SK-N-SH (cell line): ENCODE results near the gene TIMM10. TPM values are rescaled to one million over a fixed set of nuclear protein-coding genes. Genes with fewer than 3 reads are reported as not detected.

Experiments
- CTCF ChIA-PET: fragments of 300-600, 350-600 bp; formaldehyde crosslinking; extraction: SDS; loops from one replicate; lab custom pipeline; 2021; lab: Yijun Ruan, JAX
- POLR2A ChIA-PET: fragments of 350-600 bp; sonication (Branson Sonifier 250); formaldehyde crosslinking; extraction: SDS; loops from one replicate; lab custom pipeline; 2020; ENCODE audit warnings: antibody characterized with exemption, inconsistent platforms; lab: Yijun Ruan, JAX
- DNase-seq: peaks from one replicate; pipeline ENCODE4 v3.0.0; 2012
- H2AFZ ChIP-seq: fragments of 200-600 bp; sonication (generic); 2 replicates; pipeline ENCODE4 v1.8.1; 2016; ENCODE audit warnings: antibody characterized with exemption, mild to moderate bottlenecking, low read depth
- H3F3A ChIP-seq: fragments of 200-600 bp; sonication (generic); replicated peaks from 2 replicates; pipeline ENCODE3; 2016; ENCODE audit warnings: antibody characterized with exemption, mild to moderate bottlenecking; ENCODE audit not compliant: insufficient read depth
- H3K27ac ChIP-seq, 2 experiments: fragments of 200-500 bp in 1 of 2; fragments of 200-600 bp in 1 of 2; sonication (Bioruptor generic) in 1 of 2; sonication (generic), shearing (Covaris generic) in 1 of 2; 2 replicates each; pipeline versions ENCODE4 v1.5.1 to v1.6.1; 2014 to 2016; ENCODE audit warnings: low read depth in 2 of 2, inconsistent platforms in 1 of 2, low read length in 1 of 2, mild to moderate bottlenecking in 1 of 2, mixed read lengths in 1 of 2
- H3K27me3 ChIP-seq: fragments of 200-600 bp; sonication (generic), shearing (Covaris generic); 2 replicates; pipeline ENCODE4 v1.6.1; 2016; ENCODE audit warnings: mixed run types; ENCODE audit not compliant: insufficient read depth
- H3K36me3 ChIP-seq, 2 experiments: fragments of 200-500 bp in 1 of 2; fragments of 200-600 bp in 1 of 2; sonication (Bioruptor generic) in 1 of 2; sonication (generic) in 1 of 2; replicated peaks in 1 of 2; 2 replicates each; pipeline versions ENCODE3 to v1.5.1; 2014 to 2016; ENCODE audit warnings: low read length in 1 of 2, mild to moderate bottlenecking in 1 of 2; ENCODE audit not compliant: insufficient read depth in 2 of 2, control insufficient read depth in 1 of 2
- H3K4me1 ChIP-seq, 2 experiments: fragments of 200-500 bp in 1 of 2; fragments of 200-600 bp in 1 of 2; sonication (Bioruptor generic) in 1 of 2; sonication (generic), shearing (Covaris generic) in 1 of 2; 2 replicates each; pipeline versions ENCODE4 v1.5.1 to v1.6.1; 2014 to 2016; ENCODE audit warnings: low read depth in 1 of 2, low read length in 1 of 2, mixed run types in 1 of 2; ENCODE audit not compliant: insufficient read depth in 2 of 2, control insufficient read depth in 1 of 2
- H3K4me2 ChIP-seq: fragments of 200-600 bp; sonication (generic), shearing (Covaris generic); 2 replicates; pipeline ENCODE4 v1.6.1; 2017; ENCODE audit warnings: mixed run types
- H3K4me3 ChIP-seq, 2 experiments: fragments of 200-500 bp in 1 of 2; fragments of 200-600 bp in 1 of 2; sonication (Bioruptor generic) in 1 of 2; sonication (generic), shearing (Covaris generic) in 1 of 2; 2 replicates each; pipeline versions ENCODE4 v1.5.1 to v1.8.1; 2014 to 2016; ENCODE audit warnings: low read depth in 2 of 2, inconsistent platforms in 1 of 2, low read length in 1 of 2, mild to moderate bottlenecking in 1 of 2, mixed read lengths in 1 of 2, moderate library complexity in 1 of 2
- H3K79me2 ChIP-seq: fragments of 200-600 bp; sonication (generic); 2 replicates; pipeline ENCODE4 v1.8.1; 2017; ENCODE audit warnings: mild to moderate bottlenecking; ENCODE audit not compliant: insufficient read depth
- H3K9ac ChIP-seq: fragments of 200-600 bp; sonication (generic); 2 replicates; pipeline ENCODE4 v1.6.1; 2017; ENCODE audit warnings: mixed run types
- H3K9me2 ChIP-seq: fragments of 200-600 bp; sonication (generic); 2 replicates; pipeline ENCODE4 v1.6.1; 2017; ENCODE audit warnings: mixed run types
- H3K9me3 ChIP-seq: fragments of 200-600 bp; sonication (generic); 2 replicates; pipeline ENCODE4 v1.6.1; 2017; ENCODE audit warnings: mixed run types, mild to moderate bottlenecking, moderate library complexity
- H4K20me1 ChIP-seq: fragments of 200-600 bp; sonication (generic); 2 replicates; pipeline ENCODE4 v1.6.1; 2017; ENCODE audit warnings: mild to moderate bottlenecking, mixed run types; ENCODE audit not compliant: insufficient read depth
- FOXJ3 ChIP-seq: sonication (generic); formaldehyde crosslinking; IDR thresholded peaks from 2 replicates; pipeline ENCODE4 v1.5.1; 2020; ENCODE audit warnings: mild to moderate bottlenecking, missing genetic modification reagents
- GATA2 ChIP-seq: sonication (generic); formaldehyde crosslinking; IDR thresholded peaks from 2 replicates; pipeline ENCODE4 v1.5.0; 2020; ENCODE audit warnings: mild to moderate bottlenecking, missing genetic modification reagents
- JUND ChIP-seq: IDR thresholded peaks from 2 replicates; pipeline ENCODE4 v1.4.0; 2012
- MEF2A ChIP-seq: IDR thresholded peaks from 2 replicates; pipeline ENCODE4 v1.4.0; 2012; ENCODE audit warnings: low read depth, borderline replicate concordance
- MXI1 ChIP-seq: IDR thresholded peaks from 2 replicates; pipeline ENCODE4 v1.6.1; 2012; ENCODE audit warnings: mild to moderate bottlenecking, low read depth, low read length, improper control_type of control experiment
- NFIC ChIP-seq: IDR thresholded peaks from 2 replicates; pipeline ENCODE4 v1.4.0; 2012; ENCODE audit warnings: borderline replicate concordance
- SMC3 ChIP-seq: IDR thresholded peaks from 2 replicates; pipeline ENCODE4 v1.6.1; 2012; ENCODE audit warnings: low read depth, low read length, improper control_type of control experiment
- TAF1 ChIP-seq: IDR thresholded peaks from 2 replicates; pipeline ENCODE4 v1.6.1; 2012; ENCODE audit warnings: low read depth, mild to moderate bottlenecking, low read length, moderate library complexity, borderline replicate concordance
- TEAD4 ChIP-seq: IDR thresholded peaks from 2 replicates; pipeline ENCODE4 v1.4.0; 2012; ENCODE audit warnings: mild to moderate bottlenecking, borderline replicate concordance; ENCODE audit not compliant: insufficient read depth
- WGBS: methylation state at CpG from one replicate; pipeline ENCODE4 v1.1.6; 2017; ENCODE audit warnings: low lambda C conversion rate; 5-methylcytosine and 5-hydroxymethylcytosine counted together
- polyA plus RNA-seq, 3 experiments: library from polyadenylated mRNA; depleted of rRNA; stranded (reverse); fragments of >200 nt; gene quantifications; 2 replicates each; pipeline ENCODE4 v1.2.3, GENCODE V29; 2012
- TF ChIP-seq, protein P1 (sequence below): fragments of 150-350 bp; IDR thresholded peaks from 2 replicates; pipeline ENCODE4 v1.6.1; 2017; ENCODE audit warnings: antibody characterized with exemption, low read length, low read depth, borderline replicate concordance
- TF ChIP-seq, protein P2 (sequence below): IDR thresholded peaks from 2 replicates; pipeline ENCODE4; 2012
- TF ChIP-seq, protein P3 (sequence below): IDR thresholded peaks from 2 replicates; pipeline ENCODE4 v1.4.0; 2012; ENCODE audit warnings: low read depth
- TF ChIP-seq, protein P4 (sequence below): fragments of 150-350 bp; IDR thresholded peaks from 2 replicates; pipeline ENCODE4 v1.6.1; 2016; ENCODE audit warnings: mild to moderate bottlenecking, low read depth, low read length
- TF ChIP-seq, protein P5 (sequence below): IDR thresholded peaks from 2 replicates; pipeline ENCODE4 v1.4.0; 2012; ENCODE audit warnings: low read depth, borderline replicate concordance

TIMM10 gene
- polyA plus RNA-seq, 1 of the 3 experiments (the other 2 are of a cell fraction), result 179 TPM

DNA sequence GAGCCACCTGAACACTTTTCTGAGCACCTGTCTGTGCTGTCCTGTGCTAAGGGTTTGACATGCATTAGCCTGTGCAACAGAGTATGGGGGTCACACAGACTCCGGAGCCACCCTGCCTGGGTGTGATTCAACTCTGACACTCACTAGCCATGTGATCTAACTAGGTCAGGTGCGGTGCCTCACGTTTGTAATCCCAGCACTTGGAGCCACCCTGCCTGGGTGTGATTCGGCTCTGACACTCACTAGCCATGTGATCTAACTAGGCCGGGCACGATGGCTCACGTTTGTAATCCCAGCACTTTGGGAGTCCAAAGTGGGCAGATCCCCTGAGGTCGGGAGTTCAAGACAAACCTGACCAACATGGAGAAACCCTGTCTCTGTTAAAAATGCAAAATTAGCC is 25.5 kb upstream of the TIMM10 start:
- ChIA-PET CTCF (interaction anchor here (1.6 to 1.8 kb wide), 3 partner anchors 12 to 63 kb away, joined by 4 to 6 read pairs (median 5); partner anchors contain the start of gene UBE2L6), POLR2A (no interaction called here)
- TF ChIP-seq MEF2A (no peak), TEAD4 (no peak), SMC3 (no peak), MXI1 (no peak), FOXJ3 (no peak), JUND (no peak), NFIC (no peak), TAF1 (no peak), GATA2 (CRISPR knock-in tag) (no peak)
- TF ChIP-seq, protein P1, sequence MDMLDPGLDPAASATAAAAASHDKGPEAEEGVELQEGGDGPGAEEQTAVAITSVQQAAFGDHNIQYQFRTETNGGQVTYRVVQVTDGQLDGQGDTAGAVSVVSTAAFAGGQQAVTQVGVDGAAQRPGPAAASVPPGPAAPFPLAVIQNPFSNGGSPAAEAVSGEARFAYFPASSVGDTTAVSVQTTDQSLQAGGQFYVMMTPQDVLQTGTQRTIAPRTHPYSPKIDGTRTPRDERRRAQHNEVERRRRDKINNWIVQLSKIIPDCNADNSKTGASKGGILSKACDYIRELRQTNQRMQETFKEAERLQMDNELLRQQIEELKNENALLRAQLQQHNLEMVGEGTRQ, result no peak
- TF ChIP-seq, protein P2, sequence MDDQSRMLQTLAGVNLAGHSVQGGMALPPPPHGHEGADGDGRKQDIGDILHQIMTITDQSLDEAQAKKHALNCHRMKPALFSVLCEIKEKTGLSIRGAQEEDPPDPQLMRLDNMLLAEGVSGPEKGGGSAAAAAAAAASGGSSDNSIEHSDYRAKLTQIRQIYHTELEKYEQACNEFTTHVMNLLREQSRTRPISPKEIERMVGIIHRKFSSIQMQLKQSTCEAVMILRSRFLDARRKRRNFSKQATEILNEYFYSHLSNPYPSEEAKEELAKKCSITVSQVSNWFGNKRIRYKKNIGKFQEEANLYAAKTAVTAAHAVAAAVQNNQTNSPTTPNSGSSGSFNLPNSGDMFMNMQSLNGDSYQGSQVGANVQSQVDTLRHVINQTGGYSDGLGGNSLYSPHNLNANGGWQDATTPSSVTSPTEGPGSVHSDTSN, result no peak
- TF ChIP-seq, protein P3, sequence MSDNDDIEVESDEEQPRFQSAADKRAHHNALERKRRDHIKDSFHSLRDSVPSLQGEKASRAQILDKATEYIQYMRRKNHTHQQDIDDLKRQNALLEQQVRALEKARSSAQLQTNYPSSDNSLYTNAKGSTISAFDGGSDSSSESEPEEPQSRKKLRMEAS, result no peak
- TF ChIP-seq, protein P4, sequence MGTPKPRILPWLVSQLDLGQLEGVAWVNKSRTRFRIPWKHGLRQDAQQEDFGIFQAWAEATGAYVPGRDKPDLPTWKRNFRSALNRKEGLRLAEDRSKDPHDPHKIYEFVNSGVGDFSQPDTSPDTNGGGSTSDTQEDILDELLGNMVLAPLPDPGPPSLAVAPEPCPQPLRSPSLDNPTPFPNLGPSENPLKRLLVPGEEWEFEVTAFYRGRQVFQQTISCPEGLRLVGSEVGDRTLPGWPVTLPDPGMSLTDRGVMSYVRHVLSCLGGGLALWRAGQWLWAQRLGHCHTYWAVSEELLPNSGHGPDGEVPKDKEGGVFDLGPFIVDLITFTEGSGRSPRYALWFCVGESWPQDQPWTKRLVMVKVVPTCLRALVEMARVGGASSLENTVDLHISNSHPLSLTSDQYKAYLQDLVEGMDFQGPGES, result no peak
- TF ChIP-seq, protein P5, sequence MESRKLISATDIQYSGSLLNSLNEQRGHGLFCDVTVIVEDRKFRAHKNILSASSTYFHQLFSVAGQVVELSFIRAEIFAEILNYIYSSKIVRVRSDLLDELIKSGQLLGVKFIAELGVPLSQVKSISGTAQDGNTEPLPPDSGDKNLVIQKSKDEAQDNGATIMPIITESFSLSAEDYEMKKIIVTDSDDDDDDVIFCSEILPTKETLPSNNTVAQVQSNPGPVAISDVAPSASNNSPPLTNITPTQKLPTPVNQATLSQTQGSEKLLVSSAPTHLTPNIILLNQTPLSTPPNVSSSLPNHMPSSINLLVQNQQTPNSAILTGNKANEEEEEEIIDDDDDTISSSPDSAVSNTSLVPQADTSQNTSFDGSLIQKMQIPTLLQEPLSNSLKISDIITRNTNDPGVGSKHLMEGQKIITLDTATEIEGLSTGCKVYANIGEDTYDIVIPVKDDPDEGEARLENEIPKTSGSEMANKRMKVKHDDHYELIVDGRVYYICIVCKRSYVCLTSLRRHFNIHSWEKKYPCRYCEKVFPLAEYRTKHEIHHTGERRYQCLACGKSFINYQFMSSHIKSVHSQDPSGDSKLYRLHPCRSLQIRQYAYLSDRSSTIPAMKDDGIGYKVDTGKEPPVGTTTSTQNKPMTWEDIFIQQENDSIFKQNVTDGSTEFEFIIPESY, result no peak
- H3K4me2 ChIP-seq, result no peak overlapping the region
- no peaks in the 10 kb centered on the region for H3K27me3 ChIP-seq
- no peak overlapping the region for H3K27ac ChIP-seq
- H3K9me2 ChIP-seq, result no peaks in the 10 kb centered on the region
- H3K4me3 ChIP-seq, result no peak overlapping the region
- no peak for DNase-seq
- WGBS, result 78% methylated on average over 6 of the region's 8 CpGs
- H3F3A ChIP-seq, result no peaks in the 10 kb centered on the region
- H3K36me3 ChIP-seq, result peaks cover 14 to 38% of the 10 kb centered on the region in 2 experiments
- no peaks in the 10 kb centered on the region for H3K79me2 ChIP-seq
- H4K20me1 ChIP-seq, result no peaks in the 10 kb centered on the region
- H3K9ac ChIP-seq, result no peak overlapping the region
- no peaks in the 10 kb centered on the region for H3K9me3 ChIP-seq
- no peaks in the 10 kb centered on the region for H3K4me1 ChIP-seq
- H2AFZ ChIP-seq, result no peak overlapping the region
